ENCODE data around the gene ZNF729.
"Not testable (repeated sequence)": the region's sequence is repeated elsewhere in the genome, so short reads cannot be mapped to it uniquely, and the experiment has no call there.

The ZNF729 gene

DNA sequence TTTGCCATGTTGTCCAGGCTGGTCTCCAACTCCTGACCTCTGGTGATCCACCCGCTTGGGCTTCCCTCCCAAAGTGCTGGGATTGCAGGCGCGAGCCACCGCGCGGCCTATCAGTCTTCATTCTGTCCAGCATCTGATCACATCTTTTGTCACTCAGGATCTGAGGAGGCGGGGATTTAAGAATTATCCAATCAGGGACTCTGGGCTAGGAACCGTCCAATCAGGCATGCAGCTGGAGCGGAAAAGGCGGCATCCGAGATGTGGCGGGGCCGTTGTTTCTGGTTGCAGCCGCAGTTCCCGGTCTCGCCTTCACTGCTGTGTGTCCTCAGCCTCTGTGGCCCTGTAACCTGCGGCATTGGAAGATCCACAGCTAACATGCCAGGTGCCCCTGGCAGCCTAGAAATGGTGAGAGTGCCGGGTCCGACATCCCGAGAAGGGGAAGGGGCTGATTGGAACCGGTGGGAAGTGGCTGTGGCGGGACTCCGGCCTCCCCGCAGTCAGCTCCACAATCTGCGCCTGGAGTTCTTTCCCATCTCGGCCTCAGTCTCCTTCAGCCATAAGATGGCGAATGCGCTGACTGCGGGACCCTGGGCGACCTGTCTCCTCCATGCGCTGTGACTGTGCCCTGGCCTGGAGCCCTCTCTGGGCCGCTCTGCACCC is at the start of gene ZNF729:
Gene ZNF729, plus strand, starts transcription at position 291 of the 660 bp plus-strand sequence. Its CDS starts 85 bp downstream, at position 376.
- no peak for DNase-seq

DNA sequence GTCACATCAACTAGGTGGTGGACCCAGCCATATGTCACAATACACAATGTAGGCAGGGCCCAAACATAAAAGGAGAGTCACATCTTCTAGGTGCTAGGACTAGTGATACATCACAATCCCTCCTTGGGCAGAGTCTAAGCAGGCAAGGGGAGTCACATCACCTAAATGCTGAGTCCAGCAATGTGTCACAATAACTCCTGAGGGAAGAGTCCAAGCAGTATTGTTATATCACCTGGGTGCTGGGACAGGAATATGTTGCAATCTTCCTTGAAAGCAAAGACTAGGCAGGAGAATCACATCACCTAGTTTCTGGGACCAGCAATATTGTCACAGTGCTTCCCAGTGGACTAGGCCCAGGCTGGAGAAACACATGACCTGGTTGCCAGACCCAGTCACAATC is 29.4 kb upstream of the ZNF729 start:
- no peak for DNase-seq

DNA sequence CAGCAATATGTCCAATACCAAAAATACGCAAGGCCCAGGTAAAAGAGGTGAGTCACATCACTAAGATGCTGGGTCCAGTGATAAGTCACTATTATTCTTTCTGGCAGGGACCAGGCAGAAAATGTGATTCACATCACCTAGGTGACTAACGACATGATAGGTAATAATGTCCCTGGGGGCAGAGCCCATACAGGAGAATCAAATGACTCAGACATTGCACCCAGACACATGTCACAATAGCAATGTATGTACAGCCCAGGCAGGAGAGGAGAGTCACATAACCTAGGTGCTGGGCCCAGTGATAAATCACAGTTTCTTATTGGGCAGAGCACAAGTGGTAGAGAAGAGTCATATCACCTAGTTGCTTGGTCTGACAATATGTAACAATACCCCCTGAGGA is 28.9 kb upstream of the ZNF729 start:
- DNase-seq: no peak

DNA sequence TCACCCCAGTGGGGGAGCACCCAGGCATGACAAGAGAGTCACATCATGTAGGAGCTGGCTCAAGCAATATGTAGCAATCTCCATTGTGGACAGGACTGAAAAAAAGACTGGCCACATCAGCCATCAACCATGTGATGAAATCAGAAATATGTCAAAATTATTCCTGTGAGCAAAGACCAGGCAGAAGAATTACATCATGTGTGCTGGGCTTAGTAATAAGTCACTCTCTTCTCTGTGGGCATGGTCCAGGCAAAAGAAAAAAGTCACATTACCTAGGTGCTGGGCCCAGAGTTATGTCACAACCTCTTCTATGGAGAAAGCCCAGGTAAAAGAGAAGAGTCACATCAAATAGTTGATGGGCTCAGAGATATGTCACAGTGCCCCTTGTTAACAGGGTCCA is 28.3 kb upstream of the ZNF729 start:
- no peak for DNase-seq

DNA sequence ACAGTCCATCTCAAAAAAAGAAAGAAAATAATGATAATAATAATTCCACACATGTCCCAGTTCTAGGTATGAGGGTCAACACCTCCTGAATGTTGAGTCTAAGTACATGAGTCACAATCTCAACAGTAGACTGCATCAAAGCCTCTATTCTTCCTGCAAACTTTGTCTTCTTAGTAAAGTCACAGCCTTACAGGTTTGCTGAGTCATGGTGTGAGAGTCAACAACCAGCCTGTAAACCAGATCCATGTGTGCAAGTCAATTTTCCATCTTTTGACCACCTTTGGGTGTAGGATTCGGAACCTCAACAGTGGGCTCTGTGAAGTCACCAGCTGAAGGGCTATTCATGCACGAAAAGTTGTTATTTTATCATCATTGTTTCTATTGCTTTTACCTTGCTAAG is 25.7 kb upstream of the ZNF729 start:
- DNase-seq: no peak

DNA sequence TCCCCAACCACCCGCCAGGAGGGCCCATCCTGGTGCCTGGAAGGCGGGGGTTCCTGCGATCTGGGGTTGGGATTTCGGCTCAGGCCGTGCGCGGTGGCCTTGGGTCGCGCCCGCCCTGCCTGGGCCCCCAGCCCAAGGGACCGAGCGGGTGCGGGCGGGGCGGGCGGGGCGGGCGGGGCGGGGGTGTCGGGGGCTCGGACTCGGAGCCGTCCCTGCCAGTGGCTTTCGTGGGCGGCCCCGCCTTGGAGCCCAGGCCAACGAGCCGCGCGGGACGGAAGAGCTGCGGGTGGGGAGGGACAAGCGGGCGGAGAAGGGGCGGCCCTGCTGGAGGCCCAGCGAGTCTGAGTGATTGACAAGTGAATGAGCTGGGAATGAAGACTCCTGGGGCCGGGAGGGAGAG is 24.6 kb upstream of the ZNF729 start:
- no peak for DNase-seq

DNA sequence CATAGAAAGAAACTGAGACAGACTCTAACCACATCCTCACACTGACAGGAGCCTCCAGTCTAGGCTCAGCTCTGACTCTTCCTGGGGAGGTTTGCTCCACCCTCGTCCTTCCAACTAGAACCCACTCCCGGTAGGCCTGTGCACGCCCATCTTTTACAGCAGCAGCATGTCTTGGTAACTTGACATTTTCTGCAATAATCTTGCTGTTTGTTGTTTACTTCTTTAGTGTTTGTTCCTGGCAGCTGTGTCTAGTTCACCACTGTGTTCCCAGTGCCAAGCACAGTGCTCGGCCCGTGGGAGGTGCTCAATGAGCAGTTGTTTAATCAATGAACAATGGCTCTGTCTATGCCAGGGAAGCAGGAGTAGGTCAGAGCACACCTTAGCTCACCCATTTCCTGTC is 23.1 kb upstream of the ZNF729 start:
- no peak for DNase-seq

DNA sequence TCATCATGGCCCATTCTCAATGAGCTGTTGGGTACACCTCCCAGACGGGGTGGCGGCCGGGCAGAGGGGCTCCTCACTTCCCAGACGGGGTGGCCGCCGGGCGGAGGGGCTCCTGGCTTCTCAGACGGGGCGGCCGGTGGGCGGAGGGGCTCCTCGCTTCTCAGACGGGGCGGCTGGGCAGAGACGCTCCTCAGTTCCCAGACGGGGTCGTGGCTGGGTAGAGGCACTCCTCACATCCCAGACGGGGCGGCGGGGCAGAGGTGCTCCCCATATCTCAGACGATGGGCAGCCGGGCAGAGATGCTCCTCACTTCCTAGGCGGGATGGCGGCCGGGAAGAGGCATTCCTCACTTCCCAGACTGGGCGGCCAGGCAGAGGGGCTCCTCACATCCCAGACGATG is 35.3 kb downstream of the ZNF729 start:
- not testable (repeated sequence) for DNase-seq

DNA sequence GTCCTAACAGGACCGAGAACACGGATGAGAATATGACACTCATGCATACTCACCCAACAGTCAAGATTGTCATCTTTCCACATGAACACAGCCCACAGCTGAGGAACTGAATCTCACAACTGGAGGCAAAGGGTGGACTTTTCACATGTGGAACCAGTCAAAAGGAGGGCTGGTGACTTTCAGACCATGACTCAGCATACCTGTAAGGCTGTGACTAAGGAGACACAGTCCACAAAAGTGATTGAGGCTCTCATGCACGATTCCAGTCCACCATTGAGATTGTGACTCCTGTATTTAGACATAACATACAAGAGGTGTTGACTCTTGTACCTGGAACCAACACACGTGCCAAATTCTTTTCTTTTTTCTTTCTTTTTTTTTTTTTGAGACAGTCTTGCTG is 40.0 kb downstream of the ZNF729 start:
- no peak for DNase-seq

DNA sequence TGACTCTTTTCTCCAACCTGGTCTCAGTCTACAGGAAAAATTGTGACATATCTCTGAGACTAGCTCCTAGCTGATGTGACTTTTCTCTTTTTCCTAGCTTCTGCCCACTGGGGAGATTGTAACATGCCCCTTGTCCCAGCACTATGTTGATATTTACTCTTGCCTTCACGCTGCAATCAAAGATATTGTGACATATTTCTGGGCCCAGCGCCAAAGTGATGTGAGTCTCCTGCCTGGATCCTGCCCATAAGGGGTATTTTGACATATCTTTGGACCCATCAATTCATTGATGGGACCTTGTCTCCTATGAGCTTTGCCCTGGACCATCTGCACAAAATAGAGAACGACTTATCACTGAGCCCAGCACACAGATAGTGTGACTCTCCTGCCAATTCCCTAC is 41.1 kb downstream of the ZNF729 start:
- DNase-seq: no peak

DNA sequence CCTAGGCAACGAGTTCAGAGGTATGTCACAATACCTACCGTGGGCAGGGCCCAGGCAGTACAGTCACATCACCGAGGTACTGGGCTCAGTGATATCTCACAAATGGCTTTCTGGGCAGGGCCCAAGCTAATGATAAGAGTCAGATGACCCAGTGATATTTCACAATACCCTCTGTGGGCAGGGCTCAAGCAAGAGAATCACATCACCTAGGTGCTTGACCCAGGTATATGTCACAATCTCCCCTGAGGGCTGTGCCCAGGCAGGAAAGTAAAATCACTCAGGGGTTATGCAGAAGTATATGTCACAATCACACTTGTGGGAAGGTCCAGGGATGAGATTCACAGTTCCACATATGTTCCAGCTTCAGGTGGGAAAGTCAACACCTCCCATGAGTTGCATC is 45.3 kb downstream of the ZNF729 start:
- no peak for DNase-seq

DNA sequence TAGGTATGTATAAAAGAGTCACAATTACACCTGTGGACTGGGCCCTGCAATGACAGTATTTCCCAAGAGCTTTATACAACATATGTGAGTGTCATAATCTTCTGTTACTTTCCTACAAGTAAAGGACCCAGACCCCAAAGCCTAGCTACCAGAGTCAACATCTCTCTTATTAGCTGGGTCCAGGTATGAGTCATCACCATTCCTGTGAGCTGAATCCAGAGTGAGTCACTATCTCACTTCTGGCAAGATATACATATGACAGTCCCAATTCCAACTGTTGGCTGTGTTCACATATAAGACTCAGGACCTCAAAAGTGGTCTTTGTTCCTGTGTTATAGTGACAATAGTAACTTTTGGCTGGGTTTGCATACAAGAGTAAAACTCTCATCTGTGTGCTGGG is 46.7 kb downstream of the ZNF729 start:
- peak; percentile 10 for DNase-seq

DNA sequence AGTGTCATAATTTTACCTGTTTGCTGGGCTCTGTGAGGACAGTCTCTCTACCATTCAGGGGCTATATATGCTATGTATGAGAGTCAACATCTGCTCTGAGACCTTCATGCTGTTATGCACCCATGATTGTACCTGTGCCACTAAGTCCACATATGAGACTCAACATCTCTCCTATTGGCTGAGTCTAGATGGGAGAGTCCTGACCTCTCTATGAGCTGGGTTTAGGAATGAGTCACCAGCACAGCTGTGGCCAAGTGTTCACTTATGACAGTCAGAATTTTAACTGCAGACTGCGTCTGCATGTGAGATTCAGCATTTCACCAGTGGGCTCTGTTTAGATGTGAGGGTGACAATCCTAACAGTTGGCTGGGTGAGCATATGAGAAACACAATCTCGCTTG is 49.5 kb downstream of the ZNF729 start:
- DNase-seq: no peak

DNA sequence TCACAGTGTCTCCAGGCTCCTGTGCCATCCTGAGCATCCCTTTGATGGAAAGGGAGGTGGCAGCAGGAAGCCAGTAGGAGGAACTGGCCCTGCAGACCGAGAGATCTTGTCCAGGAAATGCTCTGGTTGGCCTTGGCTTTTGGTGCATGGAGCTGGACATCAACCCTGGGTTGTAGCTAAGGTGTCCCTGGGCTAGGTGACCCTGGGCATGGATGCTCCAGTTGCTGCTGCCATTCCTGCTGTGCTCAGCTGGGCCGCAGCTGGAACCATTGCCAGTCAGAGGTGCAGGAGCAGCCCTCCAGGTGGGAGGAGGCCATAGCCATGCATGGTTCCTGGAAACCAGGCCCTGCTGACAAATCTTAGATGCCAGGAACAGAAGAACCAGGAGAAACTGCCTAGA is 68.4 kb downstream of the ZNF729 start:
- DNase-seq: no peak
